ENCODE measurements around the gene WDFY2.
"Not testable (repeated sequence)": the region's sequence is repeated elsewhere in the genome, so short reads cannot be mapped to it uniquely, and the experiment has no call there.

WDFY2 gene

GRCh38 chr13:51647067-51647466 lies 62.8 kb downstream of the WDFY2 start:
- H2AFZ ChIP-seq (ENCODE audit: low read length), result no peak overlapping the region
- no peaks in the 10 kb centered on the region for H3K27me3 ChIP-seq (ENCODE audit: control insufficient read depth in 3 of 3, insufficient read depth in 3 of 3, low read depth in 1 of 3, low read length in 3 of 3)
- no peak overlapping the region for H2BK12ac ChIP-seq (ENCODE audit: low read length)
- H2AK5ac ChIP-seq (ENCODE audit: low read depth, low read length), result no peak overlapping the region
- no peak overlapping the region for H3K18ac ChIP-seq (ENCODE audit: low read length)
- H3K9ac ChIP-seq (ENCODE audit: low read depth, low read length, poor library complexity), result no peak overlapping the region
- no peaks in the 10 kb centered on the region for H3K36me3 ChIP-seq (replicated peaks in 1 of 2; ENCODE audit: control insufficient read depth in 2 of 2, insufficient read depth in 2 of 2, low read length in 2 of 2)
- H2BK120ac ChIP-seq (ENCODE audit: low read depth, low read length), result no peak overlapping the region
- no peaks in the 10 kb centered on the region for H3K79me1 ChIP-seq (ENCODE audit: low read depth, low read length)
- H4K8ac ChIP-seq (ENCODE audit: low read depth, low read length), result no peak overlapping the region
- no peaks in the 10 kb centered on the region for H3K9me3 ChIP-seq (replicated peaks in 1 of 2; ENCODE audit: control insufficient read depth in 2 of 2, insufficient read depth in 1 of 2, low read depth in 1 of 2, low read length in 2 of 2)
- no peak for DNase-seq (ENCODE audit: low spot score)
- no peak overlapping the region for H3K14ac ChIP-seq (ENCODE audit: low read length)
- H3K4me3 ChIP-seq (ENCODE audit: low read length in 2 of 2), result no peak overlapping the region
- H3K23ac ChIP-seq (ENCODE audit: low read depth, low read length, poor library complexity), result no peak overlapping the region
- no peak overlapping the region for H3K27ac ChIP-seq (replicated peaks; ENCODE audit: low read length)
- no peak overlapping the region for H3K4ac ChIP-seq (ENCODE audit: low read length)
- H2BK5ac ChIP-seq (ENCODE audit: low read length), result no peak overlapping the region
- no CpG with 5 or more reads among the region's 4 CpGs for WGBS, 2 donors (ENCODE audit: extremely low coverage in 2 of 2, insufficient read length in 2 of 2, insufficient replicate concordance in 1 of 2)
- no peak overlapping the region for H3K4me2 ChIP-seq (ENCODE audit: insufficient read depth, low read length, poor library complexity, severe bottlenecking)
- H3K4me1 ChIP-seq (ENCODE audit: control insufficient read depth in 2 of 2, insufficient read depth in 1 of 2, low read depth in 1 of 2, low read length in 2 of 2), result peaks cover 18 to 32% of the 10 kb centered on the region in 2 donors
- H4K91ac ChIP-seq (ENCODE audit: low read depth, low read length, poor library complexity), result no peak overlapping the region
- H2BK15ac ChIP-seq (ENCODE audit: low read length), result no peak overlapping the region

- H3K4me2 ChIP-seq (ENCODE audit: insufficient read depth, low read length, poor library complexity, severe bottlenecking); H3K4me3 ChIP-seq (ENCODE audit: low read length in 2 of 2); H2AK5ac ChIP-seq (ENCODE audit: low read depth, low read length); H2BK15ac ChIP-seq (ENCODE audit: low read length); H2AFZ ChIP-seq (ENCODE audit: low read length); H2BK120ac ChIP-seq (ENCODE audit: low read depth, low read length); H3K18ac ChIP-seq (ENCODE audit: low read length); H3K4me1 ChIP-seq (ENCODE audit: control insufficient read depth in 2 of 2, insufficient read depth in 1 of 2, low read depth in 1 of 2, low read length in 2 of 2); H3K14ac ChIP-seq (ENCODE audit: low read length); H3K9ac ChIP-seq (ENCODE audit: low read depth, low read length, poor library complexity); H4K8ac ChIP-seq (ENCODE audit: low read depth, low read length); H3K27ac ChIP-seq (replicated peaks; ENCODE audit: low read length); H4K91ac ChIP-seq (ENCODE audit: low read depth, low read length, poor library complexity); DNase-seq (ENCODE audit: low spot score); H3K27me3 ChIP-seq (ENCODE audit: control insufficient read depth in 3 of 3, insufficient read depth in 3 of 3, low read depth in 1 of 3, low read length in 3 of 3); H2BK12ac ChIP-seq (ENCODE audit: low read length); H3K4ac ChIP-seq (ENCODE audit: low read length); H2BK5ac ChIP-seq (ENCODE audit: low read length); H3K36me3 ChIP-seq (replicated peaks in 1 of 2; ENCODE audit: control insufficient read depth in 2 of 2, insufficient read depth in 2 of 2, low read length in 2 of 2); H3K79me1 ChIP-seq (ENCODE audit: low read depth, low read length); H3K23ac ChIP-seq (ENCODE audit: low read depth, low read length, poor library complexity): not testable (repeated sequence)
- H3K9me3 ChIP-seq (replicated peaks in 1 of 2; ENCODE audit: control insufficient read depth in 2 of 2, insufficient read depth in 1 of 2, low read depth in 1 of 2, low read length in 2 of 2), result peaks cover 1 to 14% of the 10 kb centered on the region in 2 donors
- WGBS, 2 donors (ENCODE audit: extremely low coverage in 2 of 2, insufficient read length in 2 of 2, insufficient replicate concordance in 1 of 2), result no CpG with 5 or more reads among the region's 3 CpGs
Measured at GRCh38 chr13:51652193-51652592, 67.9 kb downstream of the WDFY2 start.

GRCh38 chr13:51659276-51660127 lies 75.2 kb downstream of the WDFY2 start:
- peaks cover 0 to 9% of the 10 kb centered on the region in 2 donors for H3K36me3 ChIP-seq (replicated peaks in 1 of 2; ENCODE audit: control insufficient read depth in 2 of 2, insufficient read depth in 2 of 2, low read length in 2 of 2)
- whole genome bisulfite sequencing, 2 donors (ENCODE audit: extremely low coverage in 2 of 2, insufficient read length in 2 of 2, insufficient replicate concordance in 1 of 2), result no CpG with 5 or more reads among the region's 6 CpGs
- H2AFZ ChIP-seq (ENCODE audit: low read length), result no peak overlapping the region
- H3K27ac ChIP-seq (replicated peaks; ENCODE audit: low read length), result no peak overlapping the region
- no peak overlapping the region for H4K91ac ChIP-seq (ENCODE audit: low read depth, low read length, poor library complexity)
- H3K18ac ChIP-seq (ENCODE audit: low read length), result no peak overlapping the region
- H3K23ac ChIP-seq (ENCODE audit: low read depth, low read length, poor library complexity), result no peak overlapping the region
- H2BK12ac ChIP-seq (ENCODE audit: low read length), result no peak overlapping the region
- H3K79me1 ChIP-seq (ENCODE audit: low read depth, low read length), result no peaks in the 10 kb centered on the region
- H2BK15ac ChIP-seq (ENCODE audit: low read length), result no peak overlapping the region
- H3K4me3 ChIP-seq (ENCODE audit: low read length in 2 of 2), result no peak overlapping the region
- H2BK120ac ChIP-seq (ENCODE audit: low read depth, low read length), result no peak overlapping the region
- peaks cover 2 to 17% of the 10 kb centered on the region in 2 donors for H3K9me3 ChIP-seq (replicated peaks in 1 of 2; ENCODE audit: control insufficient read depth in 2 of 2, insufficient read depth in 1 of 2, low read depth in 1 of 2, low read length in 2 of 2)
- no peak for DNase-seq (ENCODE audit: low spot score)
- H3K4me2 ChIP-seq (ENCODE audit: insufficient read depth, low read length, poor library complexity, severe bottlenecking), result no peak overlapping the region
- H3K14ac ChIP-seq (ENCODE audit: low read length), result no peak overlapping the region
- peaks cover 0 to 2% of the 10 kb centered on the region in 2 donors for H3K4me1 ChIP-seq (ENCODE audit: control insufficient read depth in 2 of 2, insufficient read depth in 1 of 2, low read depth in 1 of 2, low read length in 2 of 2)
- H2BK5ac ChIP-seq (ENCODE audit: low read length), result no peak overlapping the region
- no peaks in the 10 kb centered on the region for H3K27me3 ChIP-seq (ENCODE audit: control insufficient read depth in 3 of 3, insufficient read depth in 3 of 3, low read depth in 1 of 3, low read length in 3 of 3)
- no peak overlapping the region for H3K9ac ChIP-seq (ENCODE audit: low read depth, low read length, poor library complexity)
- no peak overlapping the region for H3K4ac ChIP-seq (ENCODE audit: low read length)
- H4K8ac ChIP-seq (ENCODE audit: low read depth, low read length), result no peak overlapping the region
- H2AK5ac ChIP-seq (ENCODE audit: low read depth, low read length), result no peak overlapping the region

GRCh38 chr13:51660813-51661212 lies 76.6 kb downstream of the WDFY2 start:
- peaks cover 0 to 2% of the 10 kb centered on the region in 2 donors for H3K4me1 ChIP-seq (ENCODE audit: control insufficient read depth in 2 of 2, insufficient read depth in 1 of 2, low read depth in 1 of 2, low read length in 2 of 2)
- no peak overlapping the region for H3K27ac ChIP-seq (replicated peaks; ENCODE audit: low read length)
- H3K4ac ChIP-seq (ENCODE audit: low read length), result no peak overlapping the region
- H3K36me3 ChIP-seq (replicated peaks in 1 of 2; ENCODE audit: control insufficient read depth in 2 of 2, insufficient read depth in 2 of 2, low read length in 2 of 2), result peaks cover 0 to 9% of the 10 kb centered on the region in 2 donors
- no peak overlapping the region for H3K18ac ChIP-seq (ENCODE audit: low read length)
- H2BK15ac ChIP-seq (ENCODE audit: low read length), result no peak overlapping the region
- WGBS, 2 donors (ENCODE audit: extremely low coverage in 2 of 2, insufficient read length in 2 of 2, insufficient replicate concordance in 1 of 2), result no CpG with 5 or more reads among the region's 1 CpG
- no peaks in the 10 kb centered on the region for H3K79me1 ChIP-seq (ENCODE audit: low read depth, low read length)
- H3K27me3 ChIP-seq (ENCODE audit: control insufficient read depth in 3 of 3, insufficient read depth in 3 of 3, low read depth in 1 of 3, low read length in 3 of 3), result no peaks in the 10 kb centered on the region
- no peak overlapping the region for H2BK120ac ChIP-seq (ENCODE audit: low read depth, low read length)
- no peak overlapping the region for H4K8ac ChIP-seq (ENCODE audit: low read depth, low read length)
- peaks cover 2 to 7% of the 10 kb centered on the region in 2 donors for H3K9me3 ChIP-seq (replicated peaks in 1 of 2; ENCODE audit: control insufficient read depth in 2 of 2, insufficient read depth in 1 of 2, low read depth in 1 of 2, low read length in 2 of 2)
- H2BK12ac ChIP-seq (ENCODE audit: low read length), result no peak overlapping the region
- H3K9ac ChIP-seq (ENCODE audit: low read depth, low read length, poor library complexity), result no peak overlapping the region
- H2AK5ac ChIP-seq (ENCODE audit: low read depth, low read length), result no peak overlapping the region
- H3K23ac ChIP-seq (ENCODE audit: low read depth, low read length, poor library complexity), result no peak overlapping the region
- H3K4me2 ChIP-seq (ENCODE audit: insufficient read depth, low read length, poor library complexity, severe bottlenecking), result no peak overlapping the region
- H2AFZ ChIP-seq (ENCODE audit: low read length), result no peak overlapping the region
- no peak overlapping the region for H2BK5ac ChIP-seq (ENCODE audit: low read length)
- DNase-seq (ENCODE audit: low spot score), result no peak
- H4K91ac ChIP-seq (ENCODE audit: low read depth, low read length, poor library complexity), result no peak overlapping the region
- no peak overlapping the region for H3K14ac ChIP-seq (ENCODE audit: low read length)
- no peak overlapping the region for H3K4me3 ChIP-seq (ENCODE audit: low read length in 2 of 2)
